ENCODE measurements around the gene ATPAF2.

ATPAF2 gene

GRCh38 chr17:18021372-18021771 lies 17.6 kb downstream of the ATPAF2 start:
- no peak for TF ChIP-seq CTCF (IDR thresholded peaks at IDR 0.05; ENCODE audit: low read depth, low read length)
- Histone ChIP-seq H3K27me3 (ENCODE audit: insufficient read depth, low read depth, severe bottlenecking) (no peaks in the 10 kb centered on the region), H3K4me3 (ENCODE audit: low read depth, low read length) (no peak overlapping the region), H3K36me3 (peaks cover 6% of the 10 kb centered on the region), H3K9me3 (ENCODE audit: severe bottlenecking) (no peaks in the 10 kb centered on the region), H3K27ac (no peak overlapping the region)
- no peak for DNase-seq

GRCh38 chr17:18020971-18021370 lies 18.0 kb downstream of the ATPAF2 start:
- TF ChIP-seq CTCF (IDR thresholded peaks at IDR 0.05; ENCODE audit: low read depth, low read length): no peak
- Histone ChIP-seq H3K9me3 (ENCODE audit: severe bottlenecking) (no peaks in the 10 kb centered on the region), H3K4me3 (ENCODE audit: low read depth, low read length) (no peak overlapping the region), H3K36me3 (peaks cover 2% of the 10 kb centered on the region), H3K27ac (no peak overlapping the region), H3K27me3 (ENCODE audit: insufficient read depth, low read depth, severe bottlenecking) (no peaks in the 10 kb centered on the region)
- no peak for DNase-seq

GRCh38 chr17:18019838-18020154 lies 19.2 kb downstream of the ATPAF2 start:
- H3K9me3 ChIP-seq (ENCODE audit: severe bottlenecking): no peaks in the 10 kb centered on the region
- TF ChIP-seq CTCF (IDR thresholded peaks at IDR 0.05; ENCODE audit: low read depth, low read length): no peak
- no peaks in the 10 kb centered on the region; the same call in 1 of the 2 replicates for H3K36me3 ChIP-seq
- no peaks in the 10 kb centered on the region for H3K27me3 ChIP-seq (ENCODE audit: insufficient read depth, low read depth, severe bottlenecking)
- H3K4me3 ChIP-seq (ENCODE audit: low read depth, low read length): no peak overlapping the region
- H3K27ac ChIP-seq: no peak overlapping the region
- DNase-seq: no peak

- no peaks in the 10 kb centered on the region; the same call in 1 of the 2 replicates for H3K36me3 ChIP-seq
- no peak for DNase-seq
- TF ChIP-seq CTCF (IDR thresholded peaks at IDR 0.05; ENCODE audit: low read depth, low read length): no peak
- H3K27me3 ChIP-seq (ENCODE audit: insufficient read depth, low read depth, severe bottlenecking): no peaks in the 10 kb centered on the region
- H3K27ac ChIP-seq: no peak overlapping the region
- H3K9me3 ChIP-seq (ENCODE audit: severe bottlenecking): no peaks in the 10 kb centered on the region
- no peak overlapping the region for H3K4me3 ChIP-seq (ENCODE audit: low read depth, low read length)
These were observed 20.5 kb downstream of the ATPAF2 start for GRCh38 chr17:18018411-18018921.

- Histone ChIP-seq H3K36me3 (no peaks in the 10 kb centered on the region; the same call in 1 of the 2 replicates), H3K27me3 (ENCODE audit: insufficient read depth, low read depth, severe bottlenecking) (no peaks in the 10 kb centered on the region), H3K4me3 (ENCODE audit: low read depth, low read length) (no peak overlapping the region), H3K27ac (no peak overlapping the region), H3K9me3 (ENCODE audit: severe bottlenecking) (no peaks in the 10 kb centered on the region)
- TF ChIP-seq CTCF (IDR thresholded peaks at IDR 0.05; ENCODE audit: low read depth, low read length): no peak
- no peak for DNase-seq
These were observed 21.0 kb downstream of the ATPAF2 start for GRCh38 chr17:18017958-18018357.

GRCh38 chr17:18016426-18016825 lies 22.5 kb downstream of the ATPAF2 start:
- no peak overlapping the region for H3K4me3 ChIP-seq (ENCODE audit: low read depth, low read length)
- TF ChIP-seq CTCF (IDR thresholded peaks at IDR 0.05; ENCODE audit: low read depth, low read length): no peak
- H3K27me3 ChIP-seq (ENCODE audit: insufficient read depth, low read depth, severe bottlenecking): no peaks in the 10 kb centered on the region
- H3K9me3 ChIP-seq (ENCODE audit: severe bottlenecking): no peaks in the 10 kb centered on the region
- H3K27ac ChIP-seq: no peak overlapping the region
- DNase-seq: no peak
- H3K36me3 ChIP-seq: no peaks in the 10 kb centered on the region; the same call in 1 of the 2 replicates
